ENCODE data around the gene POFUT2. TPM values are rescaled to one million over a fixed set of nuclear protein-coding genes. Genes with fewer than 3 reads are reported as not detected.

POFUT2 gene
- total RNA-seq, 4 donors from 2014 or later = 29.9 to 79.3 (median 33.3) TPM

- DNase-seq = no peak
- in situ Hi-C loops (cut with MboI; ENCODE audit: low pct_ligation_motif_present in 1 of 4, low pct_unique_long_range_greater_than_20kb in 1 of 4, low sequenced_read_pairs in 3 of 4) = loop anchor here in 2 of 4 donors (10.0 to 25.0 kb wide), 3 partner anchors 61 to 168 kb away; no protein-coding TSS in a partner anchor
- WGBS, 2 donors (ENCODE audit: low coverage in 1 of 2) = 66% methylated on average over 17 of the region's 23 CpGs; no CpG with 5 or more reads in 1 of the 2 donors
- TF ChIP-seq POLR2A (IDR thresholded peaks at IDR 0.05) (no peak), EP300 (IDR thresholded peaks at IDR 0.05; ENCODE audit: low read depth) (no peak), CTCF (IDR thresholded peaks at IDR 0.05) (no peak), POLR2AphosphoS5 (IDR thresholded peaks at IDR 0.05) (no peak)
- Histone ChIP-seq H3K36me3 (no peaks in the 10 kb centered on the region), H3K4me3 (no peak overlapping the region), H3K27me3 (no peaks in the 10 kb centered on the region), H3K4me1 (peaks cover 31 to 38% (median 34%) of the 10 kb centered on the region in 4 donors), H3K27ac (peak overlapping the region; percentile 88 to 95 (median 92)), H3K9me3 (no peaks in the 10 kb centered on the region)
- intact Hi-C loops (cut with DNase I; ENCODE audit: low total_unique reads) = no loop called here
Observed at GRCh38 chr21:45293726-45294401, 6.2 kb upstream of the POFUT2 start.

- Histone ChIP-seq H3K4me3 (no peak overlapping the region), H3K27ac (peak overlapping the region; percentile 88 to 95 (median 92)), H3K9me3 (no peaks in the 10 kb centered on the region), H3K27me3 (no peaks in the 10 kb centered on the region), H3K36me3 (no peaks in the 10 kb centered on the region), H3K4me1 (peaks cover 33 to 44% (median 38%) of the 10 kb centered on the region in 4 donors)
- in situ Hi-C loops (cut with MboI; ENCODE audit: low pct_ligation_motif_present in 1 of 4, low pct_unique_long_range_greater_than_20kb in 1 of 4, low sequenced_read_pairs in 3 of 4) (loop anchor here in 2 of 4 donors (10.0 to 25.0 kb wide), 3 partner anchors 62 to 169 kb away; no protein-coding TSS in a partner anchor), intact Hi-C loops (cut with DNase I; ENCODE audit: low total_unique reads) (no loop called here)
- TF ChIP-seq EP300 (IDR thresholded peaks at IDR 0.05; ENCODE audit: low read depth) (no peak), POLR2A (IDR thresholded peaks at IDR 0.05) (no peak), POLR2AphosphoS5 (IDR thresholded peaks at IDR 0.05) (no peak), CTCF (IDR thresholded peaks at IDR 0.05) (no peak)
- DNase-seq = no peak
- WGBS, 2 donors (ENCODE audit: low coverage in 1 of 2) = 68% methylated on average over 13 of the region's 19 CpGs; no CpG with 5 or more reads in 1 of the 2 donors
Observed at GRCh38 chr21:45293220-45293725, 5.6 kb upstream of the POFUT2 start.

- Histone ChIP-seq H3K9me3 (no peaks in the 10 kb centered on the region), H3K27ac (peak overlapping the region; percentile 88 to 95 (median 92)), H3K4me1 (peaks cover 33 to 44% (median 40%) of the 10 kb centered on the region in 4 donors), H3K4me3 (no peak overlapping the region), H3K27me3 (no peaks in the 10 kb centered on the region), H3K36me3 (no peaks in the 10 kb centered on the region)
- peak; percentile 83 for DNase-seq
- no peak for TF ChIP-seq POLR2A (IDR thresholded peaks at IDR 0.05)
- peak; percentile 91 to 96 (median 94) for TF ChIP-seq CTCF (IDR thresholded peaks at IDR 0.05)
- TF ChIP-seq POLR2AphosphoS5 (IDR thresholded peaks at IDR 0.05) = peak in 2 of 3 donors; percentile 34 to 37
- in situ Hi-C loops (cut with MboI; ENCODE audit: low pct_ligation_motif_present in 1 of 4, low pct_unique_long_range_greater_than_20kb in 1 of 4, low sequenced_read_pairs in 3 of 4) (loop anchor here in 2 of 4 donors (10.0 to 25.0 kb wide), 3 partner anchors 62 to 170 kb away; no protein-coding TSS in a partner anchor), intact Hi-C loops (cut with DNase I; ENCODE audit: low total_unique reads) (loop anchor here (1.0 kb wide), 1 partner anchor 147 kb away; no protein-coding TSS in a partner anchor)
- 0 to 18% methylated on average over 1 to 24 of the region's 24 CpGs for whole genome bisulfite sequencing, 2 donors (ENCODE audit: low coverage in 1 of 2)
Observed at GRCh38 chr21:45292399-45293219, 4.9 kb upstream of the POFUT2 start.
